Panc1 (cell line): ENCODE measurements around the gene MAST4. TPM values are rescaled to one million over a fixed set of nuclear protein-coding genes. Genes with fewer than 3 reads are reported as not detected.
"Not testable (repeated sequence)": the region's sequence is repeated elsewhere in the genome, so short reads cannot be mapped to it uniquely, and the experiment has no call there.

Experiments
- ATAC-seq: fragments of 200-7000 bp; cut with Tn5 transposase; 2 replicates; pipeline ENCODE4 v1.9.1; 2020; ENCODE audit warnings: mild to moderate bottlenecking, moderate library complexity
- BruUV-seq: library from RNA; stranded (reverse); fragments of 400-500 nt; replicated peaks from 2 replicates; lab custom pipeline; 2021; lab: Mats Ljungman, UMichigan
- CTCF ChIA-PET: fragments of 300-600 bp; sonication (Branson Sonifier 250); formaldehyde crosslinking; loops from one replicate; lab custom pipeline; 2022; ENCODE audit warnings: antibody characterized with exemption; lab: Charles Lee
- POLR2A ChIA-PET: fragments of 300-600 bp; sonication (Branson Sonifier 250); formaldehyde crosslinking; loops from one replicate; lab custom pipeline; 2022; ENCODE audit warnings: antibody characterized with exemption; lab: Charles Lee
- DNase-seq: peaks from one replicate; pipeline ENCODE4 v3.0.0-alpha.2; 2010; ENCODE audit warnings: low read depth, low spot score
- H3K27ac ChIP-seq: 2 replicates; pipeline ENCODE4 v1.5.1; 2011; ENCODE audit warnings: mild to moderate bottlenecking, low read length, inconsistent platforms
- H3K27me3 ChIP-seq: fragments of 200-500 bp; sonication (Bioruptor generic); 2 replicates; pipeline ENCODE4 v1.6.0; 2014; ENCODE audit warnings: low read length, inconsistent platforms; ENCODE audit not compliant: control insufficient read depth, insufficient read depth
- H3K36me3 ChIP-seq: fragments of 200-500 bp; sonication (Bioruptor generic); 2 replicates; pipeline ENCODE4 v1.5.1; 2014; ENCODE audit warnings: inconsistent platforms, mild to moderate bottlenecking, low read length, moderate library complexity; ENCODE audit not compliant: control insufficient read depth, insufficient read depth
- H3K4me1 ChIP-seq: 2 replicates; pipeline ENCODE4 v1.5.1; 2011; ENCODE audit warnings: inconsistent platforms, mild to moderate bottlenecking, low read length, moderate library complexity; ENCODE audit not compliant: control insufficient read depth, insufficient read depth
- H3K4me3 ChIP-seq, 2 experiments: 2 replicates each; pipeline ENCODE4 v1.5.1; 2011 to 2012; ENCODE audit warnings: low read depth in 2 of 2, low read length in 2 of 2, mild to moderate bottlenecking in 2 of 2, inconsistent platforms in 1 of 2, moderate library complexity in 1 of 2
- H3K9me3 ChIP-seq: fragments of 200-500 bp; sonication (Bioruptor generic); 2 replicates; pipeline ENCODE4 v1.5.1; 2014; ENCODE audit warnings: low read depth, mild to moderate bottlenecking, inconsistent platforms, low read length, moderate library complexity; ENCODE audit not compliant: control insufficient read depth, insufficient read depth
- POLR2AphosphoS5 ChIP-seq: IDR thresholded peaks from 2 replicates; pipeline ENCODE4 v1.6.1; 2012; ENCODE audit warnings: mild to moderate bottlenecking, low read depth, low read length, moderate library complexity
- SIN3A ChIP-seq: IDR thresholded peaks from 2 replicates; pipeline ENCODE4 v1.6.1; 2012; ENCODE audit warnings: low read depth, mild to moderate bottlenecking, low read length, moderate library complexity, borderline replicate concordance; ENCODE audit not compliant: insufficient read depth
- TCF7L2 ChIP-seq: IDR thresholded peaks from 2 replicates; pipeline ENCODE4 v1.6.1; 2011; ENCODE audit warnings: mild to moderate bottlenecking, low read depth, low read length, inconsistent platforms
- in situ Hi-C: cut with HindIII; loops from 2 replicates; pipeline ENCODE4 v1.10.0; 2016; ENCODE audit warnings: low sequenced_read_pairs, low pct_unique_long_range_greater_than_20kb
- intact Hi-C: fragments of 100-400 bp; cut with micrococcal nuclease; formaldehyde crosslinking; loops from one replicate; pipeline ENCODE4 v1.10.0; 2022; ENCODE audit not compliant: unreplicated experiment
- total RNA-seq: library from RNA; stranded (reverse); gene quantifications from one replicate; pipeline ENCODE4 v1.2.1, GENCODE V29; 2021; ENCODE audit not compliant: unreplicated experiment
- TF ChIP-seq, protein P1 (sequence below), 2 experiments: IDR thresholded peaks; 2 replicates each; pipeline ENCODE4 v1.6.1; 2011 to 2012; ENCODE audit warnings: low read depth in 2 of 2, control low read depth in 1 of 2, low read length in 1 of 2, mild to moderate bottlenecking in 1 of 2, moderate library complexity in 1 of 2; ENCODE audit not compliant: insufficient read depth in 1 of 2
- TF ChIP-seq, protein P2 (sequence below): fragments of 450-650 bp; IDR thresholded peaks from 2 replicates; pipeline ENCODE4 v1.5.1; 2017; ENCODE audit warnings: mild to moderate bottlenecking

Gene MAST4
- total RNA-seq, 1 experiment from 2014 or later: 1.8 TPM

DNA sequence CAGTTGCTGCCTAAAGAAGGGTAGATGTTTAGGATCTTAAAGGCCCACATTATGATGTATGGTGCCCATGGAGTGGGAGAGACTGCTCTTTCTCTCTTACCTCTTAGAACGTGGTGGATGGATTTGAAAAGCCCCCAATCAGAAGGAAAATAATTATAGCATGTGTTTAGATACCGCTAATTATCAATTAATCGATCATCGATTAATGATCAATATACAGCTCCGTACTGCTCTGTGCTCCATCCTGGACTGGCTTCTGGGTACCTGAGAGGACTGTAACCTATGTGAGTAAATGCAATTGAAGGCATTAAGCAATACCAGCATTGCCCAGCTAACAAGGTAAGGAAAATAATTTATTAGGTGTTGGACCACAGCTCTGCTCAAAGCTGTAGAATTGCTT is 149.1 kb downstream of the MAST4 start:
- POLR2A ChIA-PET: no interaction called here

GRCh38 chr5:66747607-66748006 is 151.4 kb downstream of the MAST4 start:
- Histone ChIP-seq H3K27me3 (peaks cover 4% of the 10 kb centered on the region), H3K4me1 (no peaks in the 10 kb centered on the region), H3K4me3 (no peak overlapping the region), H3K36me3 (no peaks in the 10 kb centered on the region), H3K27ac (no peak overlapping the region), H3K9me3 (no peaks in the 10 kb centered on the region)
- ChIA-PET CTCF (no interaction called here), POLR2A (no interaction called here)
- intact Hi-C loops (no loop called here), in situ Hi-C loops (no loop called here)
- BruUV-seq: no TSS peak
- TF ChIP-seq SIN3A (no peak), TCF7L2 (no peak), POLR2AphosphoS5 (no peak)
- TF ChIP-seq, protein P1, sequence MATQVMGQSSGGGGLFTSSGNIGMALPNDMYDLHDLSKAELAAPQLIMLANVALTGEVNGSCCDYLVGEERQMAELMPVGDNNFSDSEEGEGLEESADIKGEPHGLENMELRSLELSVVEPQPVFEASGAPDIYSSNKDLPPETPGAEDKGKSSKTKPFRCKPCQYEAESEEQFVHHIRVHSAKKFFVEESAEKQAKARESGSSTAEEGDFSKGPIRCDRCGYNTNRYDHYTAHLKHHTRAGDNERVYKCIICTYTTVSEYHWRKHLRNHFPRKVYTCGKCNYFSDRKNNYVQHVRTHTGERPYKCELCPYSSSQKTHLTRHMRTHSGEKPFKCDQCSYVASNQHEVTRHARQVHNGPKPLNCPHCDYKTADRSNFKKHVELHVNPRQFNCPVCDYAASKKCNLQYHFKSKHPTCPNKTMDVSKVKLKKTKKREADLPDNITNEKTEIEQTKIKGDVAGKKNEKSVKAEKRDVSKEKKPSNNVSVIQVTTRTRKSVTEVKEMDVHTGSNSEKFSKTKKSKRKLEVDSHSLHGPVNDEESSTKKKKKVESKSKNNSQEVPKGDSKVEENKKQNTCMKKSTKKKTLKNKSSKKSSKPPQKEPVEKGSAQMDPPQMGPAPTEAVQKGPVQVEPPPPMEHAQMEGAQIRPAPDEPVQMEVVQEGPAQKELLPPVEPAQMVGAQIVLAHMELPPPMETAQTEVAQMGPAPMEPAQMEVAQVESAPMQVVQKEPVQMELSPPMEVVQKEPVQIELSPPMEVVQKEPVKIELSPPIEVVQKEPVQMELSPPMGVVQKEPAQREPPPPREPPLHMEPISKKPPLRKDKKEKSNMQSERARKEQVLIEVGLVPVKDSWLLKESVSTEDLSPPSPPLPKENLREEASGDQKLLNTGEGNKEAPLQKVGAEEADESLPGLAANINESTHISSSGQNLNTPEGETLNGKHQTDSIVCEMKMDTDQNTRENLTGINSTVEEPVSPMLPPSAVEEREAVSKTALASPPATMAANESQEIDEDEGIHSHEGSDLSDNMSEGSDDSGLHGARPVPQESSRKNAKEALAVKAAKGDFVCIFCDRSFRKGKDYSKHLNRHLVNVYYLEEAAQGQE (IDR thresholded peaks at IDR 0.05; ENCODE audit: insufficient read depth in 1 of 2, low read depth in 2 of 2, low read length in 1 of 2): no peak
- TF ChIP-seq, protein P2, sequence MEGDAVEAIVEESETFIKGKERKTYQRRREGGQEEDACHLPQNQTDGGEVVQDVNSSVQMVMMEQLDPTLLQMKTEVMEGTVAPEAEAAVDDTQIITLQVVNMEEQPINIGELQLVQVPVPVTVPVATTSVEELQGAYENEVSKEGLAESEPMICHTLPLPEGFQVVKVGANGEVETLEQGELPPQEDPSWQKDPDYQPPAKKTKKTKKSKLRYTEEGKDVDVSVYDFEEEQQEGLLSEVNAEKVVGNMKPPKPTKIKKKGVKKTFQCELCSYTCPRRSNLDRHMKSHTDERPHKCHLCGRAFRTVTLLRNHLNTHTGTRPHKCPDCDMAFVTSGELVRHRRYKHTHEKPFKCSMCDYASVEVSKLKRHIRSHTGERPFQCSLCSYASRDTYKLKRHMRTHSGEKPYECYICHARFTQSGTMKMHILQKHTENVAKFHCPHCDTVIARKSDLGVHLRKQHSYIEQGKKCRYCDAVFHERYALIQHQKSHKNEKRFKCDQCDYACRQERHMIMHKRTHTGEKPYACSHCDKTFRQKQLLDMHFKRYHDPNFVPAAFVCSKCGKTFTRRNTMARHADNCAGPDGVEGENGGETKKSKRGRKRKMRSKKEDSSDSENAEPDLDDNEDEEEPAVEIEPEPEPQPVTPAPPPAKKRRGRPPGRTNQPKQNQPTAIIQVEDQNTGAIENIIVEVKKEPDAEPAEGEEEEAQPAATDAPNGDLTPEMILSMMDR: no peak
- DNase-seq (no peak), ATAC-seq (no peak)

More for the DNA sequence above, 149.1 kb downstream of the MAST4 start:
- no TSS peak for BruUV-seq
- Histone ChIP-seq H3K9me3 (no peaks in the 10 kb centered on the region), H3K36me3 (no peaks in the 10 kb centered on the region), H3K4me1 (no peaks in the 10 kb centered on the region), H3K27me3 (peaks cover 4% of the 10 kb centered on the region), H3K4me3 (no peak overlapping the region), H3K27ac (no peak overlapping the region)
- DNase-seq: no peak
- intact Hi-C loops (no loop called here), in situ Hi-C loops (no loop called here)
- TF ChIP-seq SIN3A (no peak), TCF7L2 (no peak), POLR2AphosphoS5 (no peak)
- TF ChIP-seq, protein P1 (IDR thresholded peaks at IDR 0.05; ENCODE audit: insufficient read depth in 1 of 2, low read depth in 2 of 2, low read length in 1 of 2): no peak
- TF ChIP-seq, protein P2: no peak
- CTCF ChIA-PET: no interaction called here
- ATAC-seq: no peak

DNA sequence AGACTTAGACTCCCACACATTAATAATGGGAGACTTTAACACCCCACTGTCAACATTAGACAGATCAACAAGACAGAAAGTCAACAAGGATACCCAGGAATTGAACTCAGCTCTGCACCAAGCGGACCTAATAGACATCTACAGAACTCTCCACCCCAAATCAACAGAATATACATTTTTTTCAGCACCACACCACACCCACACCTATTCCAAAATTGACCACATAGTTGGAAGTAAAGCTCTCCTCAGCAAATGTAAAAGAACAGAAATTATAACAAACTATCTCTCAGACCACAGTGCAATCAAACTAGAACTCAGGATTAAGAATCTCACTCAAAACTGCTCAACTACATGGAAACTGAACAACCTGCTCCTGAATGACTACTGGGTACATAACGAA is 156.5 kb downstream of the MAST4 start:
- in situ Hi-C loops, intact Hi-C loops, ATAC-seq, H3K36me3 ChIP-seq, POLR2A ChIA-PET, DNase-seq, H3K27me3 ChIP-seq, H3K4me3 ChIP-seq, H3K9me3 ChIP-seq, BruUV-seq, H3K4me1 ChIP-seq, CTCF ChIA-PET, H3K27ac ChIP-seq: not testable (repeated sequence)
